ENCODE measurements around the gene FAM13A. TPM values are rescaled to one million over a fixed set of nuclear protein-coding genes. Genes with fewer than 3 reads are reported as not detected.
"Not testable (repeated sequence)": the region's sequence is repeated elsewhere in the genome, so short reads cannot be mapped to it uniquely, and the experiment has no call there.

Gene FAM13A
- total RNA-seq, 2 experiments from 2014 or later, result 5.0 to 5.1 TPM

GRCh38 chr4:88998001-88998400, 59.0 kb downstream of the FAM13A start:
- intact Hi-C loops (cut with DNase I, micrococcal nuclease), result no loop called here
- Mint-ChIP-seq H3K9me3 (ENCODE audit: low read depth) (no peaks in the 10 kb centered on the region), H3K27me3 (no peaks in the 10 kb centered on the region), H3K4me1 (peaks cover 7% of the 10 kb centered on the region), H3K36me3 (ENCODE audit: low read depth) (no peaks in the 10 kb centered on the region), H3K27ac (no peak overlapping the region), H3K4me3 (no peak overlapping the region)
- no peak for DNase-seq
- CTCF ChIA-PET, result interaction anchor here (1.7 to 2.4 kb wide), 2 partner anchors 9 to 25 kb away, joined by 6 read pairs; no protein-coding TSS in a partner anchor
- POLR2A ChIA-PET, result no interaction called here
- ATAC-seq, result no peak

DNA sequence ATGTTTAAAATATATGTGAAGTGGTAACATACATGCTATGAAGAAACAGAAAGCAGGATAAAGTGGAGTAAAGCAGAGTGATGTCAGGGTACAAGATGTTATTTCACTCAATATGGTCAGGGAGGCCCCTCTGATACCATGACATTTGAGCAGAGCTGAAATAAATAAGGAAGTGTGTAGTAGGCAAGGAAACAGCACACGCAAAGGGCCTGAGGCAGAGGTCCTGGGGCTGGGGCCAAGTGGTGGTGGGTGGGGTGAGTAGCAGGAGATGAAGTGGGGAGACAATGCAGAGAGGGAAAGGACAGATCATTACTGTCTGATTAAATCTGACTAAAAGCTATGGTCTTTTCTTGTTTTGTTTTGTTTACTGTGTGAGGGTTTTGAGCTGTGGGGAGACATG, 61.1 kb downstream of the FAM13A start:
- POLR2A ChIA-PET, result no interaction called here

GRCh38 chr4:88995257-88995656, 61.7 kb downstream of the FAM13A start:
- POLR2A ChIA-PET; intact Hi-C loops (cut with DNase I, micrococcal nuclease); H3K4me3 Mint-ChIP-seq; H3K27me3 Mint-ChIP-seq; H3K9me3 Mint-ChIP-seq (ENCODE audit: low read depth); H3K4me1 Mint-ChIP-seq; H3K36me3 Mint-ChIP-seq (ENCODE audit: low read depth); ATAC-seq; DNase-seq; H3K27ac Mint-ChIP-seq; CTCF ChIA-PET: not testable (repeated sequence)

More for the DNA sequence above, 61.1 kb downstream of the FAM13A start:
- CTCF ChIA-PET, result no interaction called here
- no peaks in the 10 kb centered on the region for H3K27me3 Mint-ChIP-seq
- no peaks in the 10 kb centered on the region for H3K36me3 Mint-ChIP-seq (ENCODE audit: low read depth)
- intact Hi-C loops (cut with DNase I, micrococcal nuclease), result no loop called here
- H3K4me3 Mint-ChIP-seq, result no peak overlapping the region
- H3K27ac Mint-ChIP-seq, result no peak overlapping the region
- ATAC-seq, result no peak
- H3K9me3 Mint-ChIP-seq (ENCODE audit: low read depth), result no peaks in the 10 kb centered on the region
- DNase-seq, result no peak
- peaks cover 4% of the 10 kb centered on the region for H3K4me1 Mint-ChIP-seq

GRCh38 chr4:88993246-88993645, 63.7 kb downstream of the FAM13A start:
- H3K27me3 Mint-ChIP-seq, result no peaks in the 10 kb centered on the region
- no peaks in the 10 kb centered on the region for H3K9me3 Mint-ChIP-seq (ENCODE audit: low read depth)

GRCh38 chr4:88991746-88992145, 65.2 kb downstream of the FAM13A start:
- Mint-ChIP-seq H3K4me3 (no peak overlapping the region), H3K4me1 (no peaks in the 10 kb centered on the region), H3K9me3 (ENCODE audit: low read depth) (no peaks in the 10 kb centered on the region), H3K27ac (no peak overlapping the region), H3K36me3 (ENCODE audit: low read depth) (no peaks in the 10 kb centered on the region), H3K27me3 (no peaks in the 10 kb centered on the region)
- ATAC-seq (no peak), DNase-seq (no peak)
- ChIA-PET POLR2A (no interaction called here), CTCF (interaction anchor here (1.9 kb wide), 1 partner anchor 8 kb away, joined by 4 read pairs; no protein-coding TSS in a partner anchor)
- intact Hi-C loops (cut with DNase I, micrococcal nuclease), result no loop called here

More at GRCh38 chr4:88993246-88993645, 63.7 kb downstream of the FAM13A start:
- no peak overlapping the region for H3K27ac Mint-ChIP-seq
- DNase-seq (no peak), ATAC-seq (no peak)
- H3K36me3 Mint-ChIP-seq (ENCODE audit: low read depth), result no peaks in the 10 kb centered on the region
- intact Hi-C loops (cut with DNase I, micrococcal nuclease), result no loop called here
- CTCF ChIA-PET, result interaction anchor here (0.5 kb wide), 1 partner anchor 180 kb away, joined by 3 read pairs; no protein-coding TSS in a partner anchor
- no peaks in the 10 kb centered on the region for H3K4me1 Mint-ChIP-seq
- H3K4me3 Mint-ChIP-seq, result no peak overlapping the region
- POLR2A ChIA-PET, result no interaction called here

DNA sequence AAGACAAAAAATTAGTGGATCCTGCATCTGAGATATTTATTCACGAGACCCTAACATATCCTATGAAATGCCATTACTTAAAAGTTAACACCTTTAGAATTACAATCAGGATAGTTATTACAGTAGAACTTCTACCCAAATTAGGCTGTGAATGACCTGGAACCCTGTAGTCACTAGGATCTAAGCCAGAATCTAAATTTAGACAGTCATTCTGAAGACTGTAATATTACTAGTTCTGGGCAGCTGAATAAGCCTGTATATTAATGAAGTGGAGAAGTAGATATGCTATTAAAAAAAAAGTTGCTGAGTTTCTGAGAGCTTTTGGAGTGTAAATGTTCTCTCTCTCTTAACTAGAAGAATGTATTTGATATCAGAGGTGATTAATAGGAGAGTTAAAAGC, 67.0 kb downstream of the FAM13A start:
- ChIA-PET CTCF (interaction anchor here (1.1 to 2.2 kb wide), 3 partner anchors 8 to 254 kb away, joined by 3 to 6 read pairs (median 4); no protein-coding TSS in a partner anchor), POLR2A (no interaction called here)
- Mint-ChIP-seq H3K4me1 (no peaks in the 10 kb centered on the region), H3K27me3 (no peaks in the 10 kb centered on the region), H3K4me3 (no peak overlapping the region), H3K9me3 (ENCODE audit: low read depth) (no peaks in the 10 kb centered on the region), H3K27ac (no peak overlapping the region), H3K36me3 (ENCODE audit: low read depth) (no peaks in the 10 kb centered on the region)
- ATAC-seq, result no peak
- DNase-seq, result no peak
- intact Hi-C loops (cut with DNase I, micrococcal nuclease), result no loop called here

- ATAC-seq (no peak), DNase-seq (no peak)
- Mint-ChIP-seq H3K4me1 (no peaks in the 10 kb centered on the region), H3K36me3 (ENCODE audit: low read depth) (no peaks in the 10 kb centered on the region), H3K9me3 (ENCODE audit: low read depth) (no peaks in the 10 kb centered on the region), H3K27me3 (no peaks in the 10 kb centered on the region), H3K27ac (no peak overlapping the region), H3K4me3 (no peak overlapping the region)
- POLR2A ChIA-PET, result no interaction called here
- intact Hi-C loops (cut with DNase I, micrococcal nuclease), result no loop called here
- CTCF ChIA-PET, result no interaction called here
These were observed 71.8 kb downstream of the FAM13A start for GRCh38 chr4:88985088-88985773.

- CTCF ChIA-PET, result interaction anchor here (0.7 kb wide), 1 partner anchor 82 kb away, joined by 3 read pairs; no protein-coding TSS in a partner anchor
- ATAC-seq, result no peak
These were observed 74.2 kb downstream of the FAM13A start for GRCh38 chr4:88982757-88983156.

DNA sequence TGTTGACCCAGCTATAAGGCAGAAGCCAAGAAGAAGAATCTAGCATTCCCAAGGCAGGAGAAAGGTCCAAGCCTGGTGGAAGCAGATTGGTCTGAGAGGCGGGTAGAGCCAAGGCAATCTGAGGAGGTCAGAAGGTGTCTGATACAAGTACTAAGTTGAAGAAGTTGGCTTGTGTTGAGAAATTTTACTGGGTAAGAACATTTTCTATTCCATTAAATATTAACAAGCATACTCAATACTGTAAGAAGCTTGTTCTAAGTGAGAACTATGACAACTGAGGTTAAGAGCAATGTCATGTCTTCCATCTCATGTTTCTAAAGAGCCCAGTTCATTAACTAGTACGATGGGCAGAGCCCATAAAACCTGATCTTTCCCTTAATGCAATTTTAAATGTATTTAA, 75.0 kb downstream of the FAM13A start:
- CTCF ChIA-PET, result no interaction called here
- DNase-seq (no peak), ATAC-seq (no peak)
- POLR2A ChIA-PET, result no interaction called here
- Mint-ChIP-seq H3K4me3 (no peak overlapping the region), H3K4me1 (no peaks in the 10 kb centered on the region), H3K27ac (no peak overlapping the region), H3K9me3 (ENCODE audit: low read depth) (no peaks in the 10 kb centered on the region), H3K36me3 (ENCODE audit: low read depth) (no peaks in the 10 kb centered on the region), H3K27me3 (no peaks in the 10 kb centered on the region)
- intact Hi-C loops (cut with DNase I, micrococcal nuclease), result no loop called here

More at GRCh38 chr4:88982757-88983156, 74.2 kb downstream of the FAM13A start:
- Mint-ChIP-seq H3K9me3 (ENCODE audit: low read depth) (no peaks in the 10 kb centered on the region), H3K27me3 (no peaks in the 10 kb centered on the region), H3K36me3 (ENCODE audit: low read depth) (no peaks in the 10 kb centered on the region), H3K4me1 (no peaks in the 10 kb centered on the region), H3K27ac (no peak overlapping the region), H3K4me3 (no peak overlapping the region)
- POLR2A ChIA-PET, result no interaction called here
- no peak for DNase-seq
- intact Hi-C loops (cut with DNase I, micrococcal nuclease), result no loop called here

DNA sequence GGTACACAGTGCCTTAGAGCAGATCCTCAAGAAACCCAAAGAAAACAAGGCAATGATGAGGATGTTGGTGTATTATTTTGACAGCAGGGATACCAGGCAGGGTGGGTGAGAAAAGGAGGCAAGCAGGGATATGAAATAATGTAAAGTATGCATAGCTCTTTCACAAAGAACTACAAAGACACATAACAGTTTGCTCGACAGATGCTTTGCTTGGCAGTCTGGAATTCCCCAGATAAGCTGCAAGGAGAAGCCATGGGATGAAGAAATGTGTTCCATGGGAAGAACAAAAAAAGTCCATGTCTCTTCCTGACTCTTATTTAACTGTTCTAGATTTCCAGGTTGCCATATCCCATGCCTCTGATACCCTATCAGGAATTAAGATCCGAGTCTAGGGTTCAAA, 75.4 kb downstream of the FAM13A start:
- H3K27ac Mint-ChIP-seq, result no peak overlapping the region
- H3K36me3 Mint-ChIP-seq (ENCODE audit: low read depth), result no peaks in the 10 kb centered on the region
- ChIA-PET CTCF (no interaction called here), POLR2A (no interaction called here)
- no peaks in the 10 kb centered on the region for H3K4me1 Mint-ChIP-seq
- no peaks in the 10 kb centered on the region for H3K9me3 Mint-ChIP-seq (ENCODE audit: low read depth)
- ATAC-seq, result no peak
- no peak for DNase-seq
- intact Hi-C loops (cut with DNase I, micrococcal nuclease), result no loop called here
- no peak overlapping the region for H3K4me3 Mint-ChIP-seq
- H3K27me3 Mint-ChIP-seq, result no peaks in the 10 kb centered on the region

DNA sequence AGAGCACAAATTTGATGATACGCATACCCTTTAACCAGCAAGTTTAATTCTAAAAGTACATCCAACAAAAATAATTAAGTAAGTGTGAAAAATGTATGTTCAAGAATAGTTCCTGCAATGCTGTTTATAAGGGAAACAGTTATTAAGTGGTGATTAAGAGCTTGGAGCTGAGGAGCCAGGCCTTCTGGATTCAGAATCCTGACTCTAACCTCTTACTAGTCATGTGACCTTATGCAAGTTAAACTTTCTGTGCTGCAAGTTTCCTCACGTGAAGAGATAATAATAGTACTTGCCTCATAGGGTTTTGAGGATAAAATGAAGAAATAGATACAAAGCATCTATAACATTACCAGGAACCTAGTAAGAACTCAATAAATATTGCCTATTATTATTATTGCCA, 77.7 kb downstream of the FAM13A start:
- H3K4me3 Mint-ChIP-seq, result no peak overlapping the region
- intact Hi-C loops (cut with DNase I, micrococcal nuclease), result no loop called here
- H3K4me1 Mint-ChIP-seq, result no peaks in the 10 kb centered on the region
- POLR2A ChIA-PET, result no interaction called here
- H3K36me3 Mint-ChIP-seq (ENCODE audit: low read depth), result no peaks in the 10 kb centered on the region
- H3K27me3 Mint-ChIP-seq, result no peaks in the 10 kb centered on the region
- no peak for DNase-seq
- H3K9me3 Mint-ChIP-seq (ENCODE audit: low read depth), result no peaks in the 10 kb centered on the region
- no peak overlapping the region for H3K27ac Mint-ChIP-seq
- no peak for ATAC-seq
- CTCF ChIA-PET, result no interaction called here

GRCh38 chr4:88976775-88977035, 80.3 kb downstream of the FAM13A start:
- H3K27ac Mint-ChIP-seq, result no peak overlapping the region
- no peaks in the 10 kb centered on the region for H3K36me3 Mint-ChIP-seq (ENCODE audit: low read depth)
- POLR2A ChIA-PET, result no interaction called here
- intact Hi-C loops (cut with DNase I, micrococcal nuclease), result no loop called here
- DNase-seq, result no peak
- H3K4me3 Mint-ChIP-seq, result no peak overlapping the region
- H3K4me1 Mint-ChIP-seq, result no peaks in the 10 kb centered on the region
- no peaks in the 10 kb centered on the region for H3K27me3 Mint-ChIP-seq
- CTCF ChIA-PET, result no interaction called here
- H3K9me3 Mint-ChIP-seq (ENCODE audit: low read depth), result peaks cover 8% of the 10 kb centered on the region
- ATAC-seq, result no peak

Measured in activated CD4-positive, alpha-beta T cell treated with anti-CD3 and anti-CD28 coated beads for 36 hours (primary cell).